ENCODE measurements around the gene AOAH.

Gene AOAH

DNA sequence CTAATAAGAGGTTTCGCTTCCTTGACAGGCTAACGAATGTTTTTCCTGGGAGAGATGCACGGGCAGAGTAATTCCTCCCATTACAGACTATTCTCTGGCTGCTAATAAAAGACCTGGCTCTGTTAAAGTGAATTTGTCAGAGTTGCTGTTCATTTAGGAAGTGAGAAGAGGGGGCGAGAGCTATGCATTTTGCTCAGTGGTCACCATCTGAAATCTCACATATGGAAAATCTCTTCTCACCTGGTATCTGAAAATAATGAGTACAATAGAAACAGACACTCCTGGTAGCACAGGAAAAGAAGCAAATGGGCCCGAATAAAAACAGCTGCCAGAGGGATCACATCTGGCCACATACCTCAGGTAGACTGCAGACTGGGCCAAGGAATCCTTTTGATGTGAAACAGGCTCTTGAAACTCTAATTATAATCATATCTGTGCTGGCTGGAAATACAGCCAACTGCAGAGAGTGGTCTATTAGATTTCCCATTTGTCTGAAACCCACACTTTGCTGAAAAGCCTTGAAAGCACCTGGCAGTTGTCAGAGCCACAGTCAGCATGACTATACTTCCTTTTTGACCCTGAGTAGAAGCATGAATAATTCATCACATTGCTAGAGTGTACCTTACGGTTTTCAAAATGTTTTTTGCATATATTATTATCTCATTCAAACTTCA, 33.6 kb downstream of the AOAH start:
- no peak for DNase-seq

DNA sequence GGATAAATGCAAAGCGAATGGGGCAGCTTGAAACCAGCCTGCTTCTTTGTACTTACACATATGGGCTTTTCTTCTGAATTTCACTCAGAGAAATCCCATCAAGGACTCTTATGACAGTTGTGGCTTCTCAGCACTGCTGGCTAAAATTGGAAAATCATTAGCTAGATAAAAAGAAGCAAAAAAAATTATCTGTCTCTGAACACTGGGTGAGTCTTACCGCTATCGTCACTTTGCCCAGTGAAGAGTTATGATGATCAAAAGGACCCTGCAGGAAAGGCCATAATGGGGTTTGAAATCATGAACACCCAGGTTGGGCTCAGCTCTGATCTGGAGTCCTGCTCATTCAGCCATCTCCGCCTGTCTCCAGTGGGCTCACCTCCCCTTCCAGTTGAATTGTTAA, 34.3 kb downstream of the AOAH start:
- DNase-seq, result no peak

DNA sequence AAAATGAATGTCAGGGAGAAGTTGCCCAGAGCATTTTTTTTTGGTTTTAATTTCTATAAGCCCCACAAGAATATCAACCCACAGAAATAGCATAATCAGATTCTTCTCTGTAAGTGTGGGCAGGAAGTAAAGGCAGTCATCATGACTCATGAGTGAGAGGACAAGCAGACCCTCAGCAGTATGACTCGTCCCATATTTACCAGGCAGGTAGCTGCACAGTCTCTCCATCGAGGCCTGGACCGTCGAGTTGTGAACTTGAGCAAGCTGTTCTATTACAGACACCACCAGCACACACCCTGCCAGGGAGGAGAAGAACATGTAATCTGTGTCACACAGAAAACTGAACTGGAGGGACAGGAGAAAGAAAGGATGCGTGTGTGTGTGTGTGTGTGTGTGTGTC, 37.8 kb downstream of the AOAH start:
- DNase-seq, result no peak

DNA sequence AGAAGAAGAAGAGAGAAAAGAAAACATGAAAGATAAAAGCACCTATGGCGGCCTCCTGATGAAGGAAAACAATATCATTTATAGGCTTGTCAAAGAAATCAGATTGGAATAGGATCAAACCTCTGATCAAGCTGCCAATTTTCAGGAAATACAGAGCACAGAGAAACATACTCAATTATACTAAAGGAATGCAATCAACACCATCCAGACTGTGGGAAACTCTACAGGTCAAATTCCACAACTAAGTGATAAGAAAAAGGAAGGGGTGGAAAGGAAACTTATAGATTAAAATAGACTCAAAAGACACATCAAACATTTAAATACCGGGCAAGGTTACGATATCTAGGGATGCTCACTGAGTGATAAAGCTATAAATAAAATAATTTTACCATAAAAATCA, 39.3 kb downstream of the AOAH start:
- no peak for DNase-seq

DNA sequence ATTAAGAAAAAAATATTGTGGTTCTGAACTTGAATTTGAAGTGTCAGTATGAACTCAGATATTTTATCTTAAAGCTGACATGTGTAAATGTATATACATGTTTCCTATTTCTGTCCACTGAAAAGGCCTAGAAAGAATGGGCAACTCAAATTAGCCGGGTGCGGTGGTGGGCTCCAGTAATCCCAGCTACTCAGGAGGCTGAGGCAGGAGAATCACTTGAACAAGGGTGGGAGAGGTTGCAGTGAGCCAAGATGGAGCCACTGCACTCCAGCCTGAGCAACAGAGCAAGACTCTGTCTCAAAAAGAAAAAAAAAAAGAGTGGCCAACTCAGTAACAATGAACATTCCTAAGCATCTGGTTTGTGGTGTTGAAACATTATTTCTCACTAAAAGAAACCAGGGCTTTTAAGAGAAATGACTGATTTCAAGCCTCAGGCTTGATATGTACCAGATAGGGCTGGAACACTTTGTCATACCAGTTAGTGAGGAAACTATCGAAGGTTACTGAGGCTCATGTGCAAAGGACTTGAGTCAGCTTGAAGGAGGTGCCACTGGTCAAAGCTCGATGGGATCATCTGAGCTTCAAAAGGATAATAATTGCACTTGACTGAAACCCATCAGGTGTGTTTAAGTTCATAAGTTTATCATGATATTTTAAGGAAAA, 40.5 kb downstream of the AOAH start:
- no peak for DNase-seq

DNA sequence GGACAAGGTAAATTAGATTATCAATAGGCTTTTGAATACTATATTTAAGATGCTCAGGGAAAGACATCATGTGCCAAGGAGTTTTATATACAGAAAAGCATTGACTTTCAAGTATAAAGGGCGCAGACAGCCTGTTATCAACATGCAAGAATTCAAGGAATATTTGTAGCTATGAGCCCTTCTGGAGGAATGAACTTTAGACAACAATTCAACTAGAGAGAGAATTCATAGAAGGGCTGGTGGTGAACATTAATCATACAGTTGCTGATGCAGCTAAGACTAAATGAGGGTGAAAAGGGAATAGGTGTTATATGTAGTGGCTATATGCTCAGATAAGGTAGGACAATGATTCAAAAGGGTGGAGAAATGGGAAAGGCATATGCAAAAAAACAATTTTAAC, 41.2 kb downstream of the AOAH start:
- no peak for DNase-seq

DNA sequence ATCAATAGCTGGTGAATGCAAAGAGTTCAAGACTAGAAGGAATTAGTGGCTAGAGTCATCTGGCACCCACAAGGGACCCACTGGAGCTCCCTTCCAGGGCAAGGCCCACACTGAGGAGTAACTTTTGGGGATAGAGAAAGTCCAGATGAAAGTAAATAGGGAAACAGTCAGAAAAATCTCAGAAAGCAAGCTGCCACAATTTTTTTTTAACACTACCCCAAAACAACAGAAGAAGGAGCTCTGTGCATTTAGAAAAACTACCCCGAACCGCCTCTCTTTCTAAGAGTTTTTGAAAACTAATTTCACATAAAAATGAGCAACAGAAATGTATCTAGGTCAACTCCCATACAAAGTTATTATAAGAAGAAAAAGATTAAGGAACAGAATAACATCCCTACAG, 42.2 kb downstream of the AOAH start:
- DNase-seq, result no peak

DNA sequence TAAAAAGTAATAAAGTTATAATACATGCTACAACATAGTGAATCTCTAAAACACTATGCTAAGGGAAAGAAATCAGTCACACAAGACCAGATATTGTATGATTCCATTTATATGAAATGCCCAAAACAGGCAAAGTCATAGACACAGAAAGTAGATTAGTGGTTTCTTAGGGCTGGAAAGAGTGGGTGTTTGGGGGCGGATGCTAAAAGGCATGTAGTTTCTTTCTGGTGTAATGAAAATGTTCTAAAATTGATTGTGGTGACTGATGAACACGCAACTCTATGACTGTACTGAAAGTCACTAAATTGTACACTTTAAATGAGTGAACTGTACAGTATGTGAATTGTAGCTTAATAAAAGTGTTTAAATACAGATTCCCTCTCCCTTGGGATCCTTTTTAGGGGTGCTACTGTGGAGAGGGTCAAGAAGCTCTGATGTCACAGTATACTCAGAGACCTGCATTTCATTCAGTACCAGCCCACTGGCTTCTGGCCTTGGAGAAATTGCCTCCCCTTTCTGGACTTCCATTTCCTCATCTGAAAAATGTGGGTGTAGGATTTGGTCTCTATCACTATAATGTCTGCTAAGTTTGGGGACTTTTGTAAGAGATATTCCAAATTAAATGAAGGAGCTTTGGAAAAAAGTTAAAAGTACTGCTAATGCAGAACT, 46.4 kb downstream of the AOAH start:
- DNase-seq, result no peak

DNA sequence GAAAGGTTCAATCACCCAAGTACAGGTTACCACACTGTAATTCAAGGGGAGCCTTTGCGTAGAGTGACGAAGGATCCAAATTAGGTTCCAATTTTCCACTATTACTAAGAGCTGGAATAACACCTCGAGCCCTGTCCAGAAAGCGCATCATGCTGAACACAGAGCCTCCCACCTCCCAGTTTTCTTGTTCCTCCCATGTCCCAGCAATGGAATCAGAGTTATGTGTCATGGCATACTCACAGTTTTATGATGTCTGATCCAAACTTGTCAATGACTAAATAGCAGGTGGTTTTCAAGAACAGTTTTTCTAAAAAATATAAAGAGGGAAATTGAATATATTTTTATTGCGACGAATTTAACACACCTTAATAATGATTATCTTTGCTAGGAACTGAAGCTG, 50.6 kb downstream of the AOAH start:
- DNase-seq, result no peak

DNA sequence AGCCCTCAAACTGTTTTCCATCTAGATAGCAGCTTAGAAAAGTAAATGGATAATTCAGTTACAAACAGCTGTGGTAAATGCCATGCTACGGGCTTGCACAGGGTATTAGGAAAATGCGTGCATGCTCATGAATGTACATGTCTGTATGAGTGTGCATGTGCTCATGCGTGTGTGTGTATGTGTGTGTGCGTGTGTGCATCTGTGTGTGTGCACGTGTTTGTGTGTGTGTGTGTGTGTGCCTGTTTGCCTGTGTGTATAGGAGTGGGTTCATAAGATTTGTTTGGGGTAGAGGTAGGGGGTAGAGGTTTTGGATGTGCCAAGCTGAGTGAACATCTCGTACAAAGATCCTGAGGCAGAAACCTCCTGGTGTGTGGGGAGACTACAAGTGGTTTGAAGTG, 52.9 kb downstream of the AOAH start:
- no peak for DNase-seq

DNA sequence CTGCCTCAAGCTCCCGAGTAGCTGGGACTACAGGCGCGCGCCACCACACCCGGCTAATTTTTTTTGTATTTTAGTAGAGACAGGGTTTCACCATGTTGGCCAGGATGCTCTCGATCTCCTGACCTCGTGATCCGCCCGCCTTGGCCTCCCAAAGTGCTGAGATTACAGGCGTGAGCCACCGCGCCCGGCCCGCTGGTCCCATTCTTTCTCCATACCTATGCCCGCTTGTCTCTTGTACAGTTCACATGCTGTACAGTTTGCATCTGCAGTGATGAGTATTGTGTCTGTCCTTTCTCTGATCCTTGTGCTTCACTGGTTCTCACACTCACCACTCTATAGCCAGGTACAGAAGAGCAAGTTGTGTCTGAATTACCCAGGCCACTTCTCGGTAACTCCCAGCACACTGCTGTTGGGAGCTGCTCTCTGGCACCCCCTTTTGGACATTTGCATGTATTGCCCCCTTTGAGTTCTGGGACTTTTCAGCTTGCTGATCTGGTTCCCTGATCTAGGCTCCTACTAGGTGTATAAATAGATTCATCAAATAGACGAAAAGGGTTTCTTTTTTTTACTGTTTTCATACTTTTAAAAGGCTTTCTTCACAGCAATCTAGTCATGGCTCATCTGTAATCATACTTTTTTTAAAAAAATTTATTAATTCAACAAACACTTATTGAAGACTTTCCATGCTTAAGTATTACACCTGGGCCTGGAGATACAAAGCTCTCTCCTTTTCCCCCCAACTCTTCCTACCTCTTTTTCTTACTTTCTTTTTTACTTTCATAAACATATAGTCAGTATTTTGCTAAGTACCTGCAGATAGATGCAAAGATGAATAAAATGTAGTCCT, 53.5 kb downstream of the AOAH start:
- peak; percentile 16 for DNase-seq

DNA sequence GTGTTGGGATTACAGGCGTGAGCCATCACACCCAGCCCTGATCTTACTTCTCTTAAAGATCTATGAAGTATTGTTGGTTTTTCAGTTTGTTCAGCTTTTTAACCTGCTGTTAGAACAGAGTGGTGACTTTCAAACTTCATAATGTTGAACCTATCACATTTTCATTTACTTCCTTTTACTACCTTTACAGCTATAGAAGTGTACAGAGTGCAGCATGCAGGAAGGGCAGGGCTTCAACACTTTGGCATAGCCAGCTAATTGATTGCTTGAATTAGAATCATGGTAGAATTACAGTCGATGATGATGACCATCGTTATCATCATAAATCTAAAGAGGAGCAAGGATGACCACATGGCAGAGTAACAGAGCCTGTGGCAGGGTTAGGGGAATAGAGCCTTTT, 55.5 kb downstream of the AOAH start:
- DNase-seq, result no peak

DNA sequence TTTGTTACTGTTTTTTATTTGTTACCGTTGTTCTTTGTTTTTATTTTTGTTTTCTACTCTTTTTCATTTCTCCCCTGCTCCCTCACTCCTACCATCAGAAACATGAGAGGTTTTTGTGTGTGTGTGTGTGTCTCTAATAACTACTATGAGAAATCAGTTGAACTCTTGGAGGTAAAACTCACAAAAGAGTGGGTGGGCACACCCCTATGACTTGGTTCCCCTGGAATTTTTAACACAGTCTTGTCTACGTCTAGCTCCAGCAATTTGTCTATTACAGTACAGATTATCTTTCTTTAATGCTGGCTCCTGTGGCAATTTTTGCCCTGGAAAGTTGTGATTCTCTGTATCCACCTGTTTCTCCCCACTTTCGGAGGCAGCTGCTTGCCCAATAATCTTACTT, 56.2 kb downstream of the AOAH start:
- no peak for DNase-seq

DNA sequence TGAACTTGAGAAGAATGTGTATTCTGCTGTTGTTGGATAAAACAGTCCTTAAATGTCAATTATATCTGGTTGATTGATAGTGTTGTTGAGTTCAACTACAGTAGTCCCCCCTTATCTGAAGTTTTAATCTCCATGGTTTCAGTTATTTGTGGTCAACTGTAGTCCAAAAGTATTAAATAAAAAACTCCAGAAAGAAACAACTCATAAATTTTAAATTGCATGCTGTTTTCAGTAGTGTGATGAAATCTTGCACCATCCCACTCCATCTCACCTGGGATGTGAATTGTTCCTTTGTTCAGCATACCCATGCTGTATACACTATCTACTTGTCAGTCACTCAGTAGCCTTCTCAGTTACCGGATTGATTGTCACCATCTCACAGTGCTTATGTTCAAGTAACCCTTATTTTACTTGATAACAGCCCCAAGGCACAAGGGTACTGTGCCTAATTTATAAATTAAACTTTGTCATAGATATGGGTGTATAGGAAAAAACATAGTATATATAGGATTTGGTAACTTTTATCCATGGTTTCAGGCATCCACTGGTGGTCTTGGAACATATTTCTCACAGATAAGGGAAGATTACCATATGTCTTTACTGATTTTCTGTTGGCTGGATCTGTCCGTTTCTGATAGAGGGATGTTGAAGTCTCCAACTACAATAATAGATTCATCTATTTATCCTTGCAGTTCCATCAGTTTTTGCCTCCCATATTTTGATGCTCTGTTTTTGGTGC, 57.1 kb downstream of the AOAH start:
- no peak for DNase-seq

DNA sequence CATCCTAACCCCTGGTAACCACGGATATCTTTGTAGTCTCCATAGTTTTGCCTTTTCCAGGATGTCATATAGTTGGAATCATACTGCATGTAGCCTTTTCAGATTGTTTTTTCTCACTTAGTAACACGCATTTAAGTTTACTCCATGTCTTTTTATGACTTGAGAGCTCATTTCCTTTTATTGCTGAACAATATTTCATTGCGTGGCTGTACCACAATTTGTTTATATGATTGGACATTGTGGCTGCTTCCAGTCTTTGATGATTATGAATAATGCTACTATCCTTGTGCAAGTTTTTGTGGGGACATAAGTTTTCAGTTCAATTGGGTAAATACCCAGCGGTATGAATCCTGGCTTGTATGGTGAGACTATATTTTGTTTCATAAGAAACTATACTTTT, 60.8 kb downstream of the AOAH start:
- no peak for DNase-seq

DNA sequence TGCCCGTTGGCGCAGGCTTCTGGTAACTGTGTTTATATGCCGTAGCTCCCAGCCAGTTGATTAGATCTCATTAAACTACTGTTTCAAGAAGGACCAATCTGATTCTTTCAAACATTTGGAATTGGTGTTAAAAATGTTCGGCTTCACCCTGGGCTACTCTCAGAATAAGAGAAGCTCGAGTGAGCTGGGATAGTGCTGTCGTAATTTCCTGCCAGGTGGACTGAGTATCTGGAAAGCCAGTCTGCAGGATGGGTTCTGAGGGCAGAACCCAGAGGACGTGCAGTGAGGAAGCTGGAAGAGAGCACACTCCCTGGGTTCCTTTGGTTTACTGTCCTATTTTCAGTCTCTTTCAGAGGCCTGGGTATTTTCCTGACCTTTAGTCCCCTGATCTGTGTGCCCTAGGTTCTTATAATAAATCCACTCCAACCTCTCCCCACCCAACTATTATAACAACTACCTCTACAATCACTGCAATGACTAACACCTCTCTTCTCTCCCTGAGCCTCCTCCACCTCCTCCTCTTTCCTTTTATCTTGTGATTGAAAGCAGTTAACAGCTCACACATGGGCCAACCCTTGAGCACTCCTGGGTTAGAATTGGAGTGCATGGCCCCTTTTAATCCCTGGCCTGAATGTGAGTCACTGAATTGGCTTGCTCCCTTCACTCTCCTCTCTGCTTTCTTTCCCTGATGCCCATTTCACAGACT, 63.0 kb downstream of the AOAH start:
- no peak for DNase-seq

DNA sequence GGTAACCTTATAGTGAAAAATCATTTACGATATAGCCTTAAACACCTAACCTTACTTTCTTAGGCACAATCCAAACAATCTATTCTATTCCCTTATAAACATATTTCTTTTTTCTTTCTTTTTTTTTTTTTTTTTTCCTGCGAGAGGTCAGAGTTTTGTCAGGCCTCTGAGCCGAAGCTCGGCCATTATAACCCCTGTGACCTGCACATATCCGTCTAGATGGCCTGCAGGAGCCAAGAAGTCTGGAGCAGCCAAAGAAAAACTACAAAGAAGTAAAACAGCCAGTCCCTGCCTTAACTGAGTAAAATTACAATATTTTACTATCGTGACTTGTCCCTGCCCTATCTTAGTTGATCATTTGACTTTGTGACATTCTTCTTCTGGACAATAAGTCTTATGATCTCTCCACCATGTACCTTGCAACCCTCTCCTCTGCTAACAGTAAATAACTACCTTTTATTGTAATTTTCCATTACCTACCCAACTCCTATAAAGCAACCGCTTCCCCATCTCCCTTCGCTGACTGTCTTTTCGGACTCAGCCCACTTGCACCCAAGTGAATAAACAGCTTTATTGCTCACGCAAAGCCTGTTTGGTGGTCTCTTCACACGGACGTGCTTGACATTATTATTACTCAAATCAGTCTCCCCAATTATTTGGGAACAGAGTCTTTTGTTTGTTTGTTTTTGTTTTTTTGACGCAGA, 64.5 kb downstream of the AOAH start:
- DNase-seq, result no peak

DNA sequence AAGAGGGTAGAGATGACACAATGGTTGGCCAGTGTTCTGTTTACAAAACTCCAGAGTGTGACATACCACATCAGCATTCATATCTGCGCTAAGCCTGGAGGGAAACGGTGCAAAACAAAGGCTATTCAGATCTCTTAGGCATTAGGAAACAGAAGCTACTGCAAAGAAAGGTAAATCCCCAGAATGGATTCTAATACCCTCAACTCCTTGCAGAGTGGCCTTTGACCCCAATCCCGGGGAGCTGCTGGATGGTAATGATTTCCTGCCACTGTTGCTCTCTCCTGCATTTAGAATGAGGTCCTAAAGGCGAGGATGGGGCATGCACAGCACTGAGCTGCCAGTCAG, 65.2 kb downstream of the AOAH start:
- DNase-seq, result no peak

DNA sequence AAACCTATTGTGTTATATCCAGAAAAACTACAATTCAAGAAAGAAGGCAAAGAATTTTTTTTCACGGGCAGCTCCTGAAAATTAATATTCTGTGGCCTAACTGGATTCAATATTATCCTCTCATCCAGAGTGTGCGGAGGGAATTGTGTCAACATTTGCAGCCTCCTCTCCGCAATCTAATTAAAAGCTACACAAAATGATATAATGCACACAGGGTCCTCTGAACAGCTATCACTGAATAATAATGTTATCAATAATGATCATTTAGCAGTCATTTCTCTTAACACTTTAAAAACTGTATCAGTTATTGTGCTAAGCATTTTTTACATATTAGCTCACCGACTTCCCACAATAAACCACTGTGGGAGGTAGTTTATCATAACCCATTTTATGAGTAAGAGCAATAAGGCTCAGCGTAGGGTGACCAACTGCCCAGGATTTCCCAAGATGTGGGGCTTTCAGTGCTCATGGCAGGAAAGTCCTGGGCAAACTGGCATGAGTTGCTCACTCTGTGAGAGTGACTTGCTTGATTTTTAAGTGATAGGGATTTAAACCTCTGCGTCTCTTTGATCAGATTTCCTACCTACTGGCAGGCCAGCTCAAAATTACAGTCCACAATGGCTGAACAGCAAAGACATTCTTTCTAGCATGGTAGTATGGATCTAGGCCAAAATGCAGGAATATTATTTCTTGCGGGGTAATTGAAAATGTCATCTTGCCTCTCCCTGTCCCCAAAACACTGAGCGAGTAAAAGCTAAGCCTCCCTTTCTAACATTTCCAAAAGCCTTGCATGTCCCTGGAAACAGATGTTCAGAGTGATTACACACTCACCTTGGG, 65.7 kb downstream of the AOAH start:
- no peak for DNase-seq

DNA sequence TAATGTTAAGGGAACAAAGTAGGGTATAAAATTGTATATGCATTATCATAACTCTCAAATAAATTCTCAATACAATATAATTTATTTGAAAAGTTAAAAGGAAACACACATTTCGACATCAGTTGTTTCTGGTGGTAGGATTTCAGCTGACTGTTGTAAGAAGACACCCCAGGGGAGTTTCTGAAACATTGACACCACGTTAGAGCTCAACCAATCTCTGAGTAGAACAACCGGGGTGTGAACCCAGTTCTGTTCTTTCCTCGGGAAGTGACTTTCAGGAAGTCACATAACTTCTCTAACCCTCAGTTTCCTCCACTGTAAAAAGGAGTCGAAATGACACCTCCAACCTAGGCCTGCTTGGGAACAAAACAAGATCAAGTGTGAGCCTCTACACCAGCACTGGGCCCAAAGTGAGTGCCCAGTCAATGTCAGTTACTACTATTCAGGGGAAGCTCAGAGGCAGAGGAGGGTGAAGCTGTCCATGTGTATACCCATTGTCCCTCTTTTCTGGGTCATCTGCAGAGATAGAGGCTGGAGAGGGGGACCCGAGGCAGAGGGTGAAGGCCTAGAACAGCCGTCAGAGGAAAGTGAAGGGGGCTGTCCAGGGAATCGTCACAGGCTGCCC, 67.1 kb downstream of the AOAH start:
- no peak for DNase-seq
